ENCODE measurements around the gene NPBWR2.

NPBWR2 gene

DNA sequence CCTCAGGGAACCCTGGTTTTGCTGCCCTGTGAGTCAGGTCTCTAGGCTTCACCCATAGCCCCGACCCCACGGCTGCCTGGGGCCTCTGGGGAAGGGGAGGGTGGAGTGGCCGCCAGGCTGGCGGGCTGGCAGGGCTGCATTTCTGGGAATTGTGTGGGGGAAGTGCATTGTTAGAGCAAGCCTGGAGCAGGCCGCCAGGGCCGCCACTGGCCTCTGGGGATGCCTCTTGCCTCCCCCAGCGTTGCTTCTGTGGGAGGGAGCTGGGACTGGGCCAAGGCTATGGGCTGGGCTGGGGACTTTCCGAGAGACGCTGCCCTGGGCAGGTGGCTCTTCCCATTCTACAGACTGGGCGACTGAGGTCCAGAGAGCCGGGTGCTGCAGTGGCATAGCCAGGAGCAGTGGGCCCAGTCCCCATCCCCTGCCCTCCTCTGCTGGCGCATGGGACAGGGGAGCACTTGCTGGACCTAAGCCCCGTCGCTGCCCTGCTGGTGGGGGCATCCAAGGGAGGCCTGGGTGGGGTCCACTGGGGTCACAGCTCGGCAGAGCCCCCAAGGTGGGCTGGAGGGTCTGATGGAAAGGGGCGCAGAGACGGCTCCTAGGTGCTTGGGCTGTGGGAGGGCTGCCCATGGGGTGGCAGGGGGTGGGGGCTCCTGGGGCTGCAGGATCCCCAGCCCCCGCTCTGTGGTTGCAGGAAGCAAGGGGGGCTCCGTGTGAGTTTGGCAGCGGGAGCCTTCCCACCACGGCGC, 51.3 kb downstream of the NPBWR2 start:
- DNase-seq: no peak

DNA sequence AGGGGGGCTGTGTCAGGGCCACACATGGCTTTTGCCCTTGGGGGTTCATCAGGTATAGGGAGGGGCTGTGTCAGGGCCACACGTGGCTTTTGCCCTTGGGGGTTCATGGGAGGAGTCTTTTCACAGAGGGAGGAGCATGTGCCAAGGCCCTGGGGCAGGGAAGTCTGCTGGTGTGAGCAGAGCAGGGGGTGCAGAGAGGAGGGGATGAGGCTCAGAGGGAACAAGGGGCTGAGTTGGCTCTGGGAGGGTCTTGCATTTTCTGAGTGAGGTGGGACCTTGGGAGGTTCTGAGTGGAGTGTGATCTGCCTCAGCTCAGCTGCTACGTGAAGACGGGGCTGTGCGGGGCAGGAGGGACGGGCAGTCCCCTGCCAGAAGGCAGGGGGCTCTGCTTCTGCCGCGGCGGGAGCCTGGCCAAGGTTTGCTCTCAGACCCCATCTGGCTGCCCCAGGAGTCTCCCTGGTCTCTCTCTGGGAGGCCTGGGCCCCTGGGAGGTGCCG, 51.9 kb downstream of the NPBWR2 start:
- no peak for DNase-seq

DNA sequence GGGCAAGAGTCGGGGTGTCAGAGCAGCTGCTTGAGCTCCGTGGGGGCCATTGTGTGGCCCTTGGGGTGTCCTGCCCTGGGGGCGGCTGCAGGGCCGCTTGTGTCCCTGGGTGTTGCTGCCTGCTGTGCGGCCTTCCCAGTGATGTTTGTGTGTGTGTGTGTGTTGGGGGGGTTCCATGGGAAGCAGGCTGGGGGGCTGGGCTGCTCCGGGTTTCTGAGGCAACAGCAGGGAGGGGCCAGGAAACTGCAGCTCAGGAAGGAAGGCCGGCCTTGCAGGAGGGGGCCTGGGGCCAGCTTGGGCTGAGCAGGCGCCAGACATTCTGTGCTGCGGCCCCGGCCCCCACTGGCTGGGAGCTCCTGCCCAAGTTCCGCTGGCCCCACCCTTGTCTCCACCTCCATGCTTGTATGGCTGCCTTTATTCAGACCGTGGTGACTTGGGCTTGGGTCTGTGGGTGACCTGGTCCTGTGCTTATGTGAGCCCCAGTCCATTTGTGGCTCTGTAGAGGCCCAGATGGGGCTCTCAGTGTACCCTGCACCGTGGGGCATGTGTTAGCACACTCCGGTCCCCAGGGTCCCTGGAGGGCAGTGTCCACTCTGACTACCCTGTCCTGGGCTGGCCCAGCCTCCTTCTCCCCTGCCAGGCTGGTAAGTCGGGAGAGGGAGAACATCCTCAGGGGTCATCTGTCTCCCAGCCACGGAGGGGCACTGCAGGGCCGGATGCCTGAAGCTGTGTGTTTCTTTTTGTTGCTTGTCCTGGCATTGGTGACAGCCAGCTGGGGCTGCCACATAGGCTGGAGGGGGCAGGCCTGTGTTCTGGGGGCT, 53.3 kb downstream of the NPBWR2 start:
- DNase-seq: no peak

All from suppressor macrophage treated with lipopolysaccharide for 4 hours (primary cell).